OCI-LY3 (cell line): Measurements from ENCODE around the gene LRRC26.

ENCODE experiments used
- H2AFZ ChIP-seq: fragments of 200-600, 300-600 bp; shearing (Covaris generic); 2 replicates; pipeline ENCODE4 v1.6.0; 2014; ENCODE audit warnings: antibody characterized with exemption, low read depth, low read length
- H3K27ac ChIP-seq: fragments of 200-600, 300-600 bp; sonication (generic); 2 replicates; pipeline ENCODE4 v1.5.1; 2014; ENCODE audit warnings: mild to moderate bottlenecking, low read length, moderate library complexity, mixed read lengths
- H3K27me3 ChIP-seq: fragments of 200-600, 300-600 bp; sonication (generic); 2 replicates; pipeline ENCODE4 v1.6.1; 2014; ENCODE audit warnings: low read depth, low read length, mixed read lengths
- H3K36me3 ChIP-seq: fragments of 200-600, 300-600 bp; sonication (generic); replicated peaks from 2 replicates; pipeline ENCODE3; 2014; ENCODE audit warnings: low read depth, low read length, mixed read lengths
- H3K4me1 ChIP-seq: fragments of 300-600, 200-600 bp; sonication (generic); 2 replicates; pipeline ENCODE4 v1.6.1; 2014; ENCODE audit warnings: low read length, mixed read lengths
- H3K4me2 ChIP-seq: fragments of 200-600, 300-600 bp; sonication (generic); 2 replicates; pipeline ENCODE4 v1.6.1; 2014; ENCODE audit warnings: low read length, mixed read lengths
- H3K4me3 ChIP-seq: fragments of 300-600, 200-600 bp; sonication (generic); 2 replicates; pipeline ENCODE4 v1.5.1; 2014; ENCODE audit warnings: antibody characterized with exemption, mild to moderate bottlenecking, low read length, moderate library complexity
- H3K79me2 ChIP-seq: fragments of 300-600, 200-600 bp; shearing (Covaris generic); 2 replicates; pipeline ENCODE4 v1.6.1; 2014; ENCODE audit warnings: mild to moderate bottlenecking, low read length, mixed read lengths
- H3K9ac ChIP-seq: fragments of 300-600, 200-600 bp; shearing (Covaris generic); 2 replicates; pipeline ENCODE4 v1.6.0; 2014; ENCODE audit warnings: mild to moderate bottlenecking, low read length, moderate library complexity
- H3K9me3 ChIP-seq: fragments of 200-600, 300-600 bp; shearing (Covaris generic); 2 replicates; pipeline ENCODE4 v1.6.1; 2014; ENCODE audit warnings: low read length, mixed read lengths; ENCODE audit not compliant: insufficient read depth
- H4K20me1 ChIP-seq: fragments of 200-600, 300-600 bp; sonication (generic); 2 replicates; pipeline ENCODE4 v1.6.1; 2016; ENCODE audit warnings: low read length, mixed read lengths; ENCODE audit not compliant: insufficient read depth
- EZH2phosphoT487 ChIP-seq: fragments of 200-600 bp; shearing (Covaris generic); IDR thresholded peaks from 2 replicates; pipeline ENCODE4 v1.6.1; 2018; ENCODE audit warnings: antibody characterized with exemption, mixed run types, low read depth
- TF ChIP-seq, protein P1 (sequence below): fragments of 200-600, 300-600 bp; sonication (generic); IDR thresholded peaks from 2 replicates; pipeline ENCODE4 v1.5.1; 2014; ENCODE audit warnings: antibody characterized with exemption, low read length, low read depth

The LRRC26 gene

DNA sequence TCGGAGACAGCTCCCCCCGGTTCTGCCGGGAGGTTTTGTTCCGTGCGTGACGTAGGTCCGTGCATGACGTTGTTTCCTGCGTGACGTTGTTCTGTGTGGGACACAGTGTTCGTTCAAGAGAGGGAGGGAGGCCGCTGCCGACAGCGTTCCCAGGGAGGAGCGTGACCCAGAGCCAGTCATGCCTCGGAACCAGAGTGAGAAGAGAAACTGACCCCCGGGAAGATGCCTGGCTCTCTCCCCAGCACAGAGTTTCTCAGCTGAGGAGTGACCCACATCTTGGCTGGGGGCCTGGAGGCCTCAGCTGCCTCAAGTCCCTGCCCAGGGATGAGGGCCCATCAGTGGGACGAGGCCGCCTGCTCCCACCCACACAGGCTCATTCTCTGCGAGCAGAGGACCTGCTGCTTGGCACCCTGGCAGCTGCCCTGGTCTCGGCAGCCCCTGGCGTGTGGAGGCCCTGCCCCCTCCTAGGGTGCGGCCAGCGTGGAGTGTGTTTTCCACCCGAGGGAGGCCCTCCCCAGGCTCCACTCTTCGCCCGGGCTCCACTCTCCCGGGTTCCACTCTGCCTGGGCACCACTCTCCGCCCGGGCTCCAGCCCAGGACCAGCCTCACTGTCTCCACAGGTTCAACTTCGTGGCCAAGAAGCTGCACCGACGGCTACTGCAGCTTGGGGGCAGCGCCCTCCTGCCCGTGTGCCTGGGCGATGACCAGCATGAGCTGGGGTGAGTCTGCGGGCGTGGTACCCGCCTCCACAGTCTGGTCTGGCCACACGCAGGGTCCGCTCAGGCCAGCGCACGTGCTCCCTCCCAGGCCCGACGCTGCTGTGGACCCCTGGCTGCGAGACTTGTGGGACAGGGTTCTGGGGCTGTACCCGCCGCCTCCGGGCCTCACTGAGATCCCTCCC, 43.6 kb upstream of the LRRC26 start:
- Histone ChIP-seq H3K4me1 (no peaks in the 10 kb centered on the region), H3K36me3 (peaks cover 5% of the 10 kb centered on the region)

DNA sequence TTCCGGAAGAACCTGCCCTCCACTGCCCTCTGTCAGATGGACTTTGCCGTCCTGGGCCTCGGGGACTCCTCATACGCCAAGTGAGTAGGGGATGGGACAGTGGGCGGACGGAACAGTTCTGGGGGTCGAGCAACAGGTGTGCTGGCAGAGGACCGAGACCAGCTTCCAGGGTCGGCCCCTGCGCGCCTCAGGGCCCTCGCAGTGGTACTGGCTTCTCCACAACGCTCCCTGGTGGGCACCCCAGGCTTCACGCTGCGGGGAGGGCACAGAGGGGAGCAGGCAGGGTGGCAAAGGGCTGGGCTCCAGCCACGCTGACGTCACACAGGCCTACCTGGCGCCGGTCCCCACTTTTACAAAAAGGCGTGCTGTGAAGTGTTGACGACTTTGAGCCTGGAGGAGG, 42.7 kb upstream of the LRRC26 start:
- Histone ChIP-seq H3K9ac (peak overlapping the region; percentile 61), H3K36me3 (peaks cover 5% of the 10 kb centered on the region), H3K4me2 (peak overlapping the region; percentile 73), H3K4me1 (no peaks in the 10 kb centered on the region), H3K4me3 (peak overlapping the region; percentile 78), H2AFZ (no peak overlapping the region), H3K27ac (no peak overlapping the region), H4K20me1 (no peaks in the 10 kb centered on the region), H3K79me2 (no peaks in the 10 kb centered on the region), H3K27me3 (no peaks in the 10 kb centered on the region), H3K9me3 (no peaks in the 10 kb centered on the region)
- TF ChIP-seq EZH2phosphoT487: no peak
- TF ChIP-seq, protein P1, sequence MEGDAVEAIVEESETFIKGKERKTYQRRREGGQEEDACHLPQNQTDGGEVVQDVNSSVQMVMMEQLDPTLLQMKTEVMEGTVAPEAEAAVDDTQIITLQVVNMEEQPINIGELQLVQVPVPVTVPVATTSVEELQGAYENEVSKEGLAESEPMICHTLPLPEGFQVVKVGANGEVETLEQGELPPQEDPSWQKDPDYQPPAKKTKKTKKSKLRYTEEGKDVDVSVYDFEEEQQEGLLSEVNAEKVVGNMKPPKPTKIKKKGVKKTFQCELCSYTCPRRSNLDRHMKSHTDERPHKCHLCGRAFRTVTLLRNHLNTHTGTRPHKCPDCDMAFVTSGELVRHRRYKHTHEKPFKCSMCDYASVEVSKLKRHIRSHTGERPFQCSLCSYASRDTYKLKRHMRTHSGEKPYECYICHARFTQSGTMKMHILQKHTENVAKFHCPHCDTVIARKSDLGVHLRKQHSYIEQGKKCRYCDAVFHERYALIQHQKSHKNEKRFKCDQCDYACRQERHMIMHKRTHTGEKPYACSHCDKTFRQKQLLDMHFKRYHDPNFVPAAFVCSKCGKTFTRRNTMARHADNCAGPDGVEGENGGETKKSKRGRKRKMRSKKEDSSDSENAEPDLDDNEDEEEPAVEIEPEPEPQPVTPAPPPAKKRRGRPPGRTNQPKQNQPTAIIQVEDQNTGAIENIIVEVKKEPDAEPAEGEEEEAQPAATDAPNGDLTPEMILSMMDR: 0 out of 2 replicates have a peak, but pooled peaks have one; percentile 4

More for the DNA sequence above, 43.6 kb upstream of the LRRC26 start:
- Histone ChIP-seq H3K4me2 (peak overlapping the region; percentile 73), H3K27me3 (no peaks in the 10 kb centered on the region), H4K20me1 (no peaks in the 10 kb centered on the region), H3K79me2 (no peaks in the 10 kb centered on the region), H3K9ac (peak overlapping the region; percentile 61), H3K4me3 (peak overlapping the region; percentile 78), H3K27ac (no peak overlapping the region), H2AFZ (no peak overlapping the region), H3K9me3 (no peaks in the 10 kb centered on the region)
- TF ChIP-seq, protein P1: peak; percentile 35
- TF ChIP-seq EZH2phosphoT487: no peak

DNA sequence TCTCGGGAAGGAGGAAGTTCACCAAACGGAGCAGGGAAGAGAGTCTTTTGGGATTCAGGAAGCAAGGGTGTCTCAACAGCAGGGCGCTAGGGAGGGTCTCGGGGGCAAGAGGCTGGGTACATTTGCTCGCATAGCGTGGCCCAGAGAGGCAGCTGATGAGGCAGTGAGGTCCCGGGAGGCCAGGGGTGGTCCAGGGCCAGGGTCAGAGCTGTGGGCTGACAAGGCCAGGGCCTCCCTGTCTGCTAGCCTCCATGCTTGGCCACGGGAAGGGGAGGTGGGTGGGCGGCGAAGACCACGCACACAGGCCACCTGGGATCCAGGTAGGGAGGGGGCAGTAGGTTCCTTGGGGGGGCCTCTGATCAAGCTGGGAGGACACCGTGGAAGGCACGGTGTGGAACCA, 41.7 kb upstream of the LRRC26 start:
- H3K27me3 ChIP-seq: no peaks in the 10 kb centered on the region
- H3K9ac ChIP-seq: no peak overlapping the region
- peaks cover 2% of the 10 kb centered on the region for H3K4me1 ChIP-seq
- no peak for TF ChIP-seq EZH2phosphoT487
- TF ChIP-seq, protein P1: no peak
- no peaks in the 10 kb centered on the region for H4K20me1 ChIP-seq
- peaks cover 5% of the 10 kb centered on the region for H3K36me3 ChIP-seq
- no peak overlapping the region for H3K4me3 ChIP-seq
- no peak overlapping the region for H3K4me2 ChIP-seq
- no peak overlapping the region for H3K27ac ChIP-seq
- H2AFZ ChIP-seq: no peak overlapping the region
- no peaks in the 10 kb centered on the region for H3K9me3 ChIP-seq
- peaks cover 9% of the 10 kb centered on the region for H3K79me2 ChIP-seq

DNA sequence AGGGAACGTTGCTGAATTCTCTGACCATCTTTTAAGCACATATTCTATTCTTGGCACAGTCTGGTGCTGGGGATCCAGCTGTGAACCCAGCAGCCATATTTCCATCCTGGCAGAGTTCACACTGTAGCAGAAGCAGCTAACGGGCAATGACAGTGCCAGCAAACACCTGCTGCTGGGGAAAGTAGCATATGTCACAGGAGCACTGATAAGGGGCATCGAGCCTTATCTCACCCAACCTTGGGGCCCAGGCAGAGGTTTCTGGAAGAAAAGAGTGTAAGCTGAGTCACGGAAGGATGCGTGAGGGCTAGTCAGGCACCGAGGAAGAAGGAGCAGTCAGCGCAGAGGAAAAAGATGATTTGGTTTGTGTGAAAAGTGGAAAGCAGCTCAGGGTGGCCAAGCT, 36.8 kb upstream of the LRRC26 start:
- peak overlapping the region; percentile 93 for H3K4me2 ChIP-seq
- H3K4me1 ChIP-seq: peaks cover 24% of the 10 kb centered on the region
- H4K20me1 ChIP-seq: no peaks in the 10 kb centered on the region; the same call in 1 of the 2 replicates
- no peaks in the 10 kb centered on the region for H3K9me3 ChIP-seq
- peaks cover 54% of the 10 kb centered on the region for H3K79me2 ChIP-seq
- H3K36me3 ChIP-seq: peaks cover 5% of the 10 kb centered on the region
- H3K27ac ChIP-seq: no peak overlapping the region
- H3K27me3 ChIP-seq: no peaks in the 10 kb centered on the region
- H3K9ac ChIP-seq: peak overlapping the region; percentile 83
- peak overlapping the region; percentile 93 for H3K4me3 ChIP-seq
- TF ChIP-seq, protein P1: no peak
- no peak for TF ChIP-seq EZH2phosphoT487
- no peak overlapping the region for H2AFZ ChIP-seq
